Stimulated activated CD4-positive, alpha-beta T cell treated with anti-CD3 and anti-CD28 coated beads, TNF-alpha, amount 100 ng/mL, for 4 hours (primary cell): ENCODE results near the gene ROBO4.

ENCODE experiments used
- DNase-seq, 3 experiments: peaks; one replicate each; pipeline ENCODE4 v3.0.0-alpha.2; 2020; ENCODE audit warnings: low read depth in 3 of 3

The ROBO4 gene

DNA sequence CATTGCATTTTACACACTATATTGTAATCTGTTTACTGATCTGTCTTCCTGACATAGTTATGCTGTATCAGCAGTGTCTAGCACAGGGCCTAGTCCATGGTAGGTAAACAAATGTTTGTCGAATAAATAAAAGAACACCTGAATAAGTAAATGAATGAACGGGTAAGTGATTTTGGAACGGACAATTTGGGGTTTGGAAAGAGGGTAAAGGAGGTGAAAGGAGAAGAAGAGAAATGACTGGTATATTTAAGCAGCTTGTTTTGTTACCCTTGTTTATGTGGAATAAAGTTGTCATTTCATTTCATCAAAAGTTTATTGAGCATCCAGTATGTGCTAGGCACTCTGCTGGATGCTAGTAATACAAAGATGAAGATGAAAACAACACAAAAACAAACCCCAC lies 21.3 kb upstream of the ROBO4 start, which contains the start of gene HEPN1:
Gene HEPN1 (plus strand): TSS at position 301 of the 400 bp plus-strand sequence.
- DNase-seq: no peak

GRCh38 chr11:124917115-124917637 lies 19.5 kb upstream of the ROBO4 start:
- no peak for DNase-seq

- DNase-seq: no peak
Measured at GRCh38 chr11:124916370-124916710, 18.7 kb upstream of the ROBO4 start.

DNA sequence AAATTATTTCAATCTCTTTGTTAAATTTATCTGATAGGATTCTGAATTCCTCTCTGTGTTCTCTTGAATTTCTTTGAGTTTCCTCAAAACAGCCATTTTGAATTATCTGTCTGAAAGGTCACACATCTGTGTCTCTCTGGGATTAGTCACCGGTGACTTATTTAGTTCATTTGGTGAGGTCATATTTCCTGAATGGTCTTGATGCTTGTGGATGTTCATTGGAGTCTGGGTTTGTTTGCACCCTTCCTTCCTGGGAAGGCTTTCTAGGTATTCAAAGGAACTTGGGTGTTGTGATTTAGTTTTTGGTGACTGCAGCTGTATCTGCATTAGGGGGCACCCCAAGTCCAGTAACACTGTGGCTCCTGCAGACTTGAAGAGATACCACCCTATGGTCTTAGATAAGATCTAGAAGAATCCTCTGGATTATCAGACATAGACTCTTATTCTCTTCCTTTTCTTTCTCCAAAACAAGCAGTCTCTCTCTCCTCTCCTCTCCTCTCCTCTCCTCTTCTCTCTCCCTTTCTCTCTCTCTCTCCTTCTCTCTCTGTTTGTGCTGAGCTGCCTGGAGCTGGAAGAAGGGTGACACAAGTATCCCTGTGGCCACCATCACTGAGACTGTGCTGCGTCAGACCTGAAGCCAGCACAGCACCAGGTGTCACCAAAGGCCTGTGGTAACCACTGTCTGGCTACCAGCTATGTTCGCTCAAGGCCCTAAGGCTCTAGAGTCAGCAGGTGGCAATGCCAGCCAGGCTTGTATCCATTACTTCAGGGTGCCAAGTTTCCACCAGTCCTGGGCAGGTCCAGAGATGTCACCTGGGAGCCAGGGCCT lies 18.1 kb upstream of the ROBO4 start:
- no peak for DNase-seq

DNA sequence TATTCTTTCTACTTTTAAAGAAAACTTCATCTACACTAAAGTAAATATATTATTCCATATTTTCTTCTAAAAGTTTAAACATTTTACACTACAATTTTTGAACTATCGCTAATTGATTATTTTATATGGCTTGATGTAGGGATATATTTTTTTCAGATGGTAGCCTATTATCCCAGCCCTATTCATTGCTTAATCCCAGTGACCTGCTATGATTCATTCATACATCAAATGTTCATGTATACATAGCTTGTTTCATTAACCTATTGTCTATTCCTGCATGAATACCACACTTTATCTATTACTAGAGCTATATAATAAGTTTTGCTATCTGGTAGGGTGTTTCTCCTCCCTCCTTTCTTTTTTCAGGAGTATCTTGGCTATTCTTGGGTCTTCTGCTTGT lies 5.0 kb upstream of the ROBO4 start:
- no peak for DNase-seq

GRCh38 chr11:124900464-124900863 lies 2.8 kb upstream of the ROBO4 start:
- no peak for DNase-seq

- DNase-seq: no peak
Measured at GRCh38 chr11:124899383-124900145, 1.9 kb upstream of the ROBO4 start.

DNA sequence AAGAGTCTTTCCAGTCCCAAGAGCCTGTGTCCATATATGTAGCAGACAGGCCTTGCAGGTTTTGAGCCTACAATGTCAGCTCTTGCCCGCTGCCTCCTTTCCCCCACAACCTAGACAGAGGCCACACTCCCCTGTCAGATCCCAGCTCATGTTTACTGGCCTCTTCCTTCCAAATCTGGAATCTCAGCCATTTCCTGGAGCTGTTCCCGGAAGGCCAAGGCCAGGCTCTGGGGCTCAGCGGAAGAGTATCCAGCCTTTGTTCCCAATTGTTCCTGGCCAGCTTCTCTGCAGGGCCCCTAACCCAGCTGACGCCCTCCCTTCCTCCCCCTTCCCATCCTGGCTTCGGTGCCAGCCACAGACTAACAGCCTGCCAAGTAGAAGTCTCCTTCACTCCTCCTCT lies 1.0 kb upstream of the ROBO4 start:
- DNase-seq: no peak

DNA sequence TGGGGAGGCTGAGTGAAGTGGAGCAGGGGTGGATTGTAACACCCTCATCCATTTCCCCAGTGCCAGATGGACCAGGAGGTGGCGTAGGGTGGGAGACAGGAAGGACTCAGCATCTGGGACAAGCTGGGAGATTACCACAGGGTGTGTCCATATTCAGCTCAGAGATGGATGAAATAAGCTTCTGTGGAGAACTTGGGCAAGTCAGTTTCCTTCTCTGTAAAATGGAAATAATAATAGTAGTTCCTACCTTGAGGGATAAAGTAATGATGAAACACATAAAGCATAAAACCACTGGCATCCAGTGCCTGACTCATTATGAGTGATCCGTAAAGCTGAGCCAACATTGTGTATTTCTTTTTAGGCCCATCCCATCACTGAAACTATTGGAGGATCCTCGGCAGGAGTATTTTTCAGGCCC lies 607 bp upstream of the ROBO4 start:
- no peak for DNase-seq

GRCh38 chr11:124896821-124897391 lies 759 bp downstream of the ROBO4 start:
- no peak for DNase-seq

DNA sequence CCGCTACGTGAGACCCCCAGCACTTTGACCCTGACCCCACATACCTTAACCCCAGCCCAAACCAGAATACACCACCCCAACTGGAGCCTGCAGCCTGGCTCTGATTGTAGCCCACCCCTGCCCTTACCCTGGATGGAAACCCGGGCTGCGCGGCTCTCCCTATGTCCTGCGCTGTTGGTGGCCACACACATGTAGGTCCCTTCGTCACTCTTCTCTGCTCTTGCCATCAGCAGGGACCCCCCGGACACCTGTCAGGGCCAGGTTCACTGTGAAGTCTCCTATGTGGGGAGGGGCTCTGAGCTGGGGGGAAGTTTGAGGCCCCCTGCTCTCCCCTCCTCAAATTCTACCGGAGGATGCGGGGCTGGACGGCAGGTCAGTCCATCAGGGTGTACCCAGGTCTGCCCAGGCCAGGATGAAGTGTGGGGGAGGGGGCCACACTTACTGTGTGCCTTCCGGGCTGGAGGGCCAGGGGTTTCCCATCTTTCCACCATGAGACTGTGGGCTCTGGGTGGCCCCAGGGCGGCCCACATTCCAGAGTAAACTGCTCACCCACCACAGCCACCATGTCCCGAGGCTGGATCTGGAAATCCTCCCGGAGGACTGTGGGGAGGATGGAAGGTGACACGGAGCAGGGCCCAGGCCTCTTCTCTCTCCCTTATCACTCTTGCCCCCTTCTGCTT lies 1.5 kb downstream of the ROBO4 start:
- DNase-seq: no peak

- no peak for DNase-seq
Measured at GRCh38 chr11:124895471-124895971, 2.1 kb downstream of the ROBO4 start.

DNA sequence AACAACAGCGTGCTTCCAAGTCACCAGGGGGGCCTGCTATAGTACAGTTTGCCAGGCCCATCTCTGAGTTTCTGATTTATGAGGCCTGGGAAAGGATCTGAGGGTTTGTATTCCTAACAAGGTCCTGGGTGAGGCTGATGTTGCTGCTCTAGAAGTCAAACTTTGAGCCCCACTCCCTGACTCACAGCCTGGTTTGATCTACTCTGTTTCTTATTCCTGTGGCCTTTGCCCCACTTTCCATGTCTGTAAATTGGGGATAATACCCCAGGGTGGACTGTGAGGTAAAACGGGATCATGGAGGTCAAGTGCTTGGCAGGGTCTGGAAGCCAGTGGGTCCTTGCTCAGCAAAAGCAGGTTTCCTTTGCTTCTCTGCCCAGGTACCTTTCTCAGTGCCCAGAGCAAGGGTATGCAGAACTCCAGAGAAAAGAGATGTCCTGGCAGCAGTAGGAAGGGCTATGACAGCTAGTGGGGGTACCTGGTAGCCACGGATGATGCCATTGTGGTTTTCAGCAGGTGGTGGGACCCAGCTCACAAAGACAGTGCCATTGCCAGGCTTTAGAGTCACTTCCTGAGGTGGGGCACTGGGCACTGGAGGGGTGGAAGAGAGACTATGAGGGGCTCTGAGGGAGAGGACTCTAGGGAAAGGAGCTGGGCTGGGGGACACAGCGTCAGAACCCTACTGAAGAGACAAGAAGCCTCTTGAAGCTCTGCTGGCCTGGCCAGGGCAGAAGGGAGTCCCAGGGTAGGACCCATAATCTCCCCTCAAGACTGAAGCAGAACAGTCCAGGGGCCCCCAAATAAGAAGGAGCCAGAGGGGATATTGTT lies 2.8 kb downstream of the ROBO4 start:
- no peak for DNase-seq

DNA sequence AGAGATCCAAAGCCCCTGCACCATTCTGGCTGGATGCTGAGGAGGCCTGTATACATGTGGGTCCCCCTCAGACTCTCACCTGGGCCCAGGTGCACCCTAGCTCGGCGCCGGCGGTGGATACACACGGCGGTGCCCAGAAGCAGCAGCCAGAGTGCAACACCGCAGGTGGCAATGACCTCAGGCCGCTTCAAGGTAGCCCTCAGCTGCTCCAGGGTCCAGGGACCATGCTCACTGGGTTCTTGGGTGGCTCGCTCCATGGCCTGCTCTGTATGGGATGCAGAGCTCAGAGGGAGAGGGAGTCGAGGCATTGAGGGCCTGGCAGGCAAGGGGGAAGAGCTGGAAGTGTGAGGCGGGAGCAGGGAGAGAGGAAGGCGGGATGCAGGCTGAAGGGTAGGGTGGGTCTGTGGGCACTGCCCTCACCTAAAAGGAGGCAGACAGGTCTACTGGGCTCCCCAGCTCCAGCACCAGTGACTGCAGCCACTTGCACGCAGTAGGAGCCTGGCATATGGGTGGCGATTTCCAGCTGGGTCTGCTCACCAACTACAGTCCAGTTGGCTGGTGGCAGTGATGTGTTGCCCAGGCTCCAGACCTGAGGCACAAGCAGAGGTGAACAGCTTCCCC lies 3.8 kb downstream of the ROBO4 start:
- no peak for DNase-seq

GRCh38 chr11:124892750-124893454 lies 4.8 kb downstream of the ROBO4 start:
- DNase-seq: no peak

DNA sequence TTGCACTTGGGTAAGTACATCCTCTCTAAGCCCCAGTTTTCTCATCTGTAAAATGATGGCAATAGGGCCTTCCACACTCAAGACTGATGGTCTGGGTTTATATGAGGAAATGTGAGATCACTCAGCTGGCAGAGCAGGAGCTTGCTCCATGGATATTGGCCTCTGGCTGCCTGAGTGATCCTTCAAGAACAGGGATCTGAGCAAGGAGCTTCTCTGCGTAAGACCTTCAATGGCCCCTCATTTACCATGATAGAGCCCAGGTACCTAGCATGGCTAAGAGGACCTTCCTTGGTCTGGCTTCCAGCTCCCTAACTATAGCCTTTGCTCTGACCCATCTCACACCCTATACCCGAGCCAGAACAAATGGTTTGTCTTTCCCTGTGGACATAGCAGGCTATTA lies 5.5 kb downstream of the ROBO4 start:
- no peak for DNase-seq

- no peak for DNase-seq
Measured at GRCh38 chr11:124891373-124891861, 6.2 kb downstream of the ROBO4 start.

- DNase-seq: no peak
Measured at GRCh38 chr11:124890683-124891372, 6.8 kb downstream of the ROBO4 start.

GRCh38 chr11:124890151-124890550 lies 7.5 kb downstream of the ROBO4 start:
- DNase-seq: no peak
